Measurements from ENCODE around the gene GABBR1. TPM values are rescaled to one million over a fixed set of nuclear protein-coding genes. Genes with fewer than 3 reads are reported as not detected.
A peak's percentile ranks its signal among the peaks of the same experiment; 100 is the strongest.

Gene GABBR1
- total and polyA plus RNA-seq, 2 of the 13 experiments (the other 11 are each of a cell fraction or from before 2014, with no cell fraction given): 0.07 to 0.37 TPM

DNA sequence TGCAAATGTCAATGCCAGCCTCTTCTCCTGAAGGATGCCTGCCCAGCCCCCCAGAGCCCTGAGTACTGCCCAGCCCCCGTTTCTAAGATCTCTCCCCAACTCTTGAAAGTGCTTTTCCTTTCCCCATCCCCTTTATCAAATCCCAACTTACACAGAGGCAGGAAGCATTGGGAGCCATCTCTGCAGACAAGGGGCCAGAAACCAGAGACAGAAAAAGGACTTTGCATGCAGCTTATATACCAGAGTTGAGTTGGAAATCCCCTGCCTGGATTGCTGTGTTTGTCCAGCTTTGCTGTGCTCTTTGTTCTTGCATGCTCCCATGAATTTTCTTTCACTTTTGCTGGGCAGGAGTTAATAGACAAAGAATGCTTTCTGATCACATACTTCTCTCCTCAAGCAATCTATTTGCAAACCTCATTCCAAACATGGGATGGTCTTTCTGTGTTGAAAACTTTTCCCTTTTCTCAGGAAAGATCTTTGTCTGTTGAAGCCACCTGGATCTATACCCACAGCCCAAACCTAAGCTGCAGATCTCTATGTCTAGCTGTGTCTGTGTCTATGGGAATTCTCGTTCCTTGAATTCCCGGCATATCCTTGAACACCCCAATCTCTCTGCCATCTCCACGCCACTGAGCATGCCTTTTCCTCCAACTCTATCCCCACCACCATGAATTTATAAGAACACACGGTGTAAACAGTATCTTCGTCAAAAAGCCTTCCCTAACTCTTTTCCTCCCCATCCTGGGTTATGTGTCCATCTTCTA, 73.3 kb downstream of the GABBR1 start, which contains the start of gene UBD (continued):
- TF ChIP-seq XRCC5 (optimal IDR thresholded peaks at IDR 0.05; ENCODE audit: low read length) (no peak), KMT2A (CRISPR knock-in tag; IDR thresholded peaks at IDR 0.05) (0 out of 2 replicates have a peak, but pooled peaks have one; percentile 22), CEBPG (CRISPR knock-in tag; IDR thresholded peaks at IDR 0.05) (0 out of 2 replicates have a peak, but pooled peaks have one; percentile 13), SP1 (IDR thresholded peaks at IDR 0.05) (no peak), SP1 (CRISPR knock-in tag; IDR thresholded peaks at IDR 0.05) (no peak), MZF1 (CRISPR knock-in tag; IDR thresholded peaks at IDR 0.05; ENCODE audit: borderline replicate concordance) (no peak), FOXC1 (CRISPR knock-in tag; IDR thresholded peaks at IDR 0.05; ENCODE audit: borderline replicate concordance) (no peak), SP2 (CRISPR knock-in tag; IDR thresholded peaks at IDR 0.05) (no peak)
- TF ChIP-seq, protein P1, sequence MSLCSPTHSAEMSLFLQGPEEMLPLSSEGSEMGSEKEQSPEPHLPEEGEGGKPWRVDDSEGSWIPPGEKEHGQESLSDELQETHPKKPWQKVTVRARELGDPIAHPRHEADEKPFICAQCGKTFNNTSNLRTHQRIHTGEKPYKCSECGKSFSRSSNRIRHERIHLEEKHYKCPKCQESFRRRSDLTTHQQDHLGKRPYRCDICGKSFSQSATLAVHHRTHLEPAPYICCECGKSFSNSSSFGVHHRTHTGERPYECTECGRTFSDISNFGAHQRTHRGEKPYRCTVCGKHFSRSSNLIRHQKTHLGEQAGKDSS (CRISPR knock-in tag; IDR thresholded peaks at IDR 0.05; ENCODE audit: borderline replicate concordance, low read depth): no peak
- TF ChIP-seq, protein P2, sequence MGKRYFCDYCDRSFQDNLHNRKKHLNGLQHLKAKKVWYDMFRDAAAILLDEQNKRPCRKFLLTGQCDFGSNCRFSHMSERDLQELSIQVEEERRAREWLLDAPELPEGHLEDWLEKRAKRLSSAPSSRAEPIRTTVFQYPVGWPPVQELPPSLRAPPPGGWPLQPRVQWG (CRISPR knock-in tag; IDR thresholded peaks at IDR 0.05; ENCODE audit: borderline replicate concordance, low read depth): no peak
- TF ChIP-seq, protein P3, sequence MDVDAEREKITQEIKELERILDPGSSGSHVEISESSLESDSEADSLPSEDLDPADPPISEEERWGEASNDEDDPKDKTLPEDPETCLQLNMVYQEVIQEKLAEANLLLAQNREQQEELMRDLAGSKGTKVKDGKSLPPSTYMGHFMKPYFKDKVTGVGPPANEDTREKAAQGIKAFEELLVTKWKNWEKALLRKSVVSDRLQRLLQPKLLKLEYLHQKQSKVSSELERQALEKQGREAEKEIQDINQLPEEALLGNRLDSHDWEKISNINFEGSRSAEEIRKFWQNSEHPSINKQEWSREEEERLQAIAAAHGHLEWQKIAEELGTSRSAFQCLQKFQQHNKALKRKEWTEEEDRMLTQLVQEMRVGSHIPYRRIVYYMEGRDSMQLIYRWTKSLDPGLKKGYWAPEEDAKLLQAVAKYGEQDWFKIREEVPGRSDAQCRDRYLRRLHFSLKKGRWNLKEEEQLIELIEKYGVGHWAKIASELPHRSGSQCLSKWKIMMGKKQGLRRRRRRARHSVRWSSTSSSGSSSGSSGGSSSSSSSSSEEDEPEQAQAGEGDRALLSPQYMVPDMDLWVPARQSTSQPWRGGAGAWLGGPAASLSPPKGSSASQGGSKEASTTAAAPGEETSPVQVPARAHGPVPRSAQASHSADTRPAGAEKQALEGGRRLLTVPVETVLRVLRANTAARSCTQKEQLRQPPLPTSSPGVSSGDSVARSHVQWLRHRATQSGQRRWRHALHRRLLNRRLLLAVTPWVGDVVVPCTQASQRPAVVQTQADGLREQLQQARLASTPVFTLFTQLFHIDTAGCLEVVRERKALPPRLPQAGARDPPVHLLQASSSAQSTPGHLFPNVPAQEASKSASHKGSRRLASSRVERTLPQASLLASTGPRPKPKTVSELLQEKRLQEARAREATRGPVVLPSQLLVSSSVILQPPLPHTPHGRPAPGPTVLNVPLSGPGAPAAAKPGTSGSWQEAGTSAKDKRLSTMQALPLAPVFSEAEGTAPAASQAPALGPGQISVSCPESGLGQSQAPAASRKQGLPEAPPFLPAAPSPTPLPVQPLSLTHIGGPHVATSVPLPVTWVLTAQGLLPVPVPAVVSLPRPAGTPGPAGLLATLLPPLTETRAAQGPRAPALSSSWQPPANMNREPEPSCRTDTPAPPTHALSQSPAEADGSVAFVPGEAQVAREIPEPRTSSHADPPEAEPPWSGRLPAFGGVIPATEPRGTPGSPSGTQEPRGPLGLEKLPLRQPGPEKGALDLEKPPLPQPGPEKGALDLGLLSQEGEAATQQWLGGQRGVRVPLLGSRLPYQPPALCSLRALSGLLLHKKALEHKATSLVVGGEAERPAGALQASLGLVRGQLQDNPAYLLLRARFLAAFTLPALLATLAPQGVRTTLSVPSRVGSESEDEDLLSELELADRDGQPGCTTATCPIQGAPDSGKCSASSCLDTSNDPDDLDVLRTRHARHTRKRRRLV (CRISPR knock-in tag; IDR thresholded peaks at IDR 0.05): no peak
- TF ChIP-seq, protein P4, sequence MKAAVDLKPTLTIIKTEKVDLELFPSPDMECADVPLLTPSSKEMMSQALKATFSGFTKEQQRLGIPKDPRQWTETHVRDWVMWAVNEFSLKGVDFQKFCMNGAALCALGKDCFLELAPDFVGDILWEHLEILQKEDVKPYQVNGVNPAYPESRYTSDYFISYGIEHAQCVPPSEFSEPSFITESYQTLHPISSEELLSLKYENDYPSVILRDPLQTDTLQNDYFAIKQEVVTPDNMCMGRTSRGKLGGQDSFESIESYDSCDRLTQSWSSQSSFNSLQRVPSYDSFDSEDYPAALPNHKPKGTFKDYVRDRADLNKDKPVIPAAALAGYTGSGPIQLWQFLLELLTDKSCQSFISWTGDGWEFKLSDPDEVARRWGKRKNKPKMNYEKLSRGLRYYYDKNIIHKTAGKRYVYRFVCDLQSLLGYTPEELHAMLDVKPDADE (CRISPR knock-in tag; IDR thresholded peaks at IDR 0.05): no peak
- TF ChIP-seq, protein P5, sequence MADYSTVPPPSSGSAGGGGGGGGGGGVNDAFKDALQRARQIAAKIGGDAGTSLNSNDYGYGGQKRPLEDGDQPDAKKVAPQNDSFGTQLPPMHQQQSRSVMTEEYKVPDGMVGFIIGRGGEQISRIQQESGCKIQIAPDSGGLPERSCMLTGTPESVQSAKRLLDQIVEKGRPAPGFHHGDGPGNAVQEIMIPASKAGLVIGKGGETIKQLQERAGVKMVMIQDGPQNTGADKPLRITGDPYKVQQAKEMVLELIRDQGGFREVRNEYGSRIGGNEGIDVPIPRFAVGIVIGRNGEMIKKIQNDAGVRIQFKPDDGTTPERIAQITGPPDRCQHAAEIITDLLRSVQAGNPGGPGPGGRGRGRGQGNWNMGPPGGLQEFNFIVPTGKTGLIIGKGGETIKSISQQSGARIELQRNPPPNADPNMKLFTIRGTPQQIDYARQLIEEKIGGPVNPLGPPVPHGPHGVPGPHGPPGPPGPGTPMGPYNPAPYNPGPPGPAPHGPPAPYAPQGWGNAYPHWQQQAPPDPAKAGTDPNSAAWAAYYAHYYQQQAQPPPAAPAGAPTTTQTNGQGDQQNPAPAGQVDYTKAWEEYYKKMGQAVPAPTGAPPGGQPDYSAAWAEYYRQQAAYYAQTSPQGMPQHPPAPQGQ (CRISPR knock-in tag; IDR thresholded peaks at IDR 0.05; ENCODE audit: borderline replicate concordance): no peak
- TF ChIP-seq, protein P6, sequence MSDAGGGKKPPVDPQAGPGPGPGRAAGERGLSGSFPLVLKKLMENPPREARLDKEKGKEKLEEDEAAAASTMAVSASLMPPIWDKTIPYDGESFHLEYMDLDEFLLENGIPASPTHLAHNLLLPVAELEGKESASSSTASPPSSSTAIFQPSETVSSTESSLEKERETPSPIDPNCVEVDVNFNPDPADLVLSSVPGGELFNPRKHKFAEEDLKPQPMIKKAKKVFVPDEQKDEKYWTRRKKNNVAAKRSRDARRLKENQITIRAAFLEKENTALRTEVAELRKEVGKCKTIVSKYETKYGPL (CRISPR knock-in tag; IDR thresholded peaks at IDR 0.05): no peak
- TF ChIP-seq, protein P7, sequence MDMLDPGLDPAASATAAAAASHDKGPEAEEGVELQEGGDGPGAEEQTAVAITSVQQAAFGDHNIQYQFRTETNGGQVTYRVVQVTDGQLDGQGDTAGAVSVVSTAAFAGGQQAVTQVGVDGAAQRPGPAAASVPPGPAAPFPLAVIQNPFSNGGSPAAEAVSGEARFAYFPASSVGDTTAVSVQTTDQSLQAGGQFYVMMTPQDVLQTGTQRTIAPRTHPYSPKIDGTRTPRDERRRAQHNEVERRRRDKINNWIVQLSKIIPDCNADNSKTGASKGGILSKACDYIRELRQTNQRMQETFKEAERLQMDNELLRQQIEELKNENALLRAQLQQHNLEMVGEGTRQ (IDR thresholded peaks at IDR 0.05; ENCODE audit: low read depth, low read length): no peak
- TF ChIP-seq, protein P7 (CRISPR knock-in tag; IDR thresholded peaks at IDR 0.05; ENCODE audit: borderline replicate concordance): no peak
